ENCODE results near the gene CD58.
A peak's percentile ranks its signal among the peaks of the same experiment; 100 is the strongest.
"Not testable (repeated sequence)": the region's sequence is repeated elsewhere in the genome, so short reads cannot be mapped to it uniquely, and the experiment has no call there.

CD58 gene

DNA sequence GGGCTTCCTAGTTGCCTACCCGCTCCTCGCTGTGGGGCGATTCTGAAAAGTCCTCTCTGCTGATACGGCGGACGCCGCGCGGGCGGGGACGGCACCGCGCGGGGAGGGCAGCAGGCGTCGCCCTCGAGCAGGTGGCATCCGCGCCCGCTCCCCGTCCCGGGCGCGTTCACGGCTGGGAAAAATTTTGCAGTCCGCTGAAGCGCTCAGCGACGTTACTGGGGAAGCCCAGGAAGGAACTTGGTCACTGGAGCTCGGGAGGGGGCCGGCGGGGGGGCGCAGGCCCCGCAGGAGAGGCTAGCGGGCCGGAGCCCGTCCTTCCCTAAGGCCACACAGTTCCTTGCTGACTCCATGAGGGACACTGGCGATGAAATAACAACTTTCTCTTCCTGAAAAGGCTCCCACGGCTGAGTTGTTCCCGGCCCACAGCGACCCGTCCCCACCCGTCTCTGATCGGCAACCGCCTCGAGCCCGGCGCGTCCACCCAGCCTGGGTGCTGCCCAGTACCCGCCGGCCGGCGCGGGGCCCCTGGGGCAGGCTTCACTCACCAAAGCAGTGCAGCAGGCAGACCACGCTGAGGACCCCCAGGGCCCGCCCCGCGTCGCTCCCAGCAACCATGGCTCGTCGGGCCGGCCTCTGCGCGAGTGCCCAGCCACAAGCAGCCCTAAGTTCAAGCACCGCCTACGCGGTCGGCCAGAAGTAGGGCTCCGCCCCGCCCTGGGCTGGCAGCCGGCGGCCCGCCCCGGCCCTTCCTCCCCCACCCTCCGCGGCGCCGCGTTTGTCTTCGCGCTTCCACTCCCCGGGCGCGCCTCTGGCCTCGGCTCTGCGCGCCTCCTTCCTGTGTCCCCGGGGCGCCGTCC, at the start of gene CD58:
Gene CD58 (minus strand): TSS at position 669 of the 857 bp plus-strand sequence. CDS start 54 bp downstream, at position 615.
- peak; percentile 54 to 67 (median 65) for DNase-seq

- DNase-seq = not testable (repeated sequence)
Observed at GRCh38 chr1:116620392-116620791, 49.6 kb upstream of the CD58 start.

- not testable (repeated sequence) for DNase-seq
Observed at GRCh38 chr1:116619106-116619505, 48.3 kb upstream of the CD58 start.

GRCh38 chr1:116617808-116618207, 47.0 kb upstream of the CD58 start:
- not testable (repeated sequence) for DNase-seq

DNA sequence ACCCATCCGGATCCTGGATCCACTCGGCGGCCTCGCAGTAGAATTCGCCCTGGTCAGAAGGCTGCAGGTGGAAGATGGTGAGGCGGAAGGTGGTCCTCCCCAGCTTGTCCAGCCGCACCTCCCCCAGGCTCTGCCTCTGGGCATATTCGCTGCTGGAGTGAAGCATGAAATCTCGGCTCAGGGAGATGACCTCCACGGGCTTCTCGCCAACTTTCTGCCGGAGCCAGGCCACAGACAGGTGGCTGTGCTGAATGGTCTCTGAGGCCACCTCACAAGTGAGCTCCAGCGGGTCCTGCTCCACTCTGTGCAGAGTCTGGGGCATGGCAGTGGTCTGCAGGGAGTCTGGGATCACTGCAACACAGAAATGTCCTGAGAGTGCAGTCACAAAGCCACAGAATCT, 43.0 kb upstream of the CD58 start:
- not testable (repeated sequence) for DNase-seq

GRCh38 chr1:116609801-116610371, 39.1 kb upstream of the CD58 start:
- not testable (repeated sequence) for DNase-seq

DNA sequence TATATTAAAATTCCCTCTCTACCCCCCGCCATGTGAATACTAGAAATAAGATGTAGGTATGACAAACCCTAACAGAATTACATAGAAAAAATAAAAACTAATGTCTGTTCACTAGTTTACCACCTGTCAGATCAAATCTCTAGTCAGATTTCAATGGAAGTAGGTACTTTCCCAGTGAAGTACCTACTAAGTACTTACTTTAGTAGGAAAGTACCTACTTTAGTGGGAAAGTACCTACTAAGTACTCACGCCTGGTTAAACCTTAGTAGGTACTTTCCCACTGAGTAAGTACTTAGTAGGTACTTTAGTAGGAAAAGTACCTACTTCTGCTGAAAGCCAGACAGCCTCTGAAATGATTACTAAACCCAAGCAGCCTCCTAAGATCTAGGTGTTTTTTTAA, 38.0 kb upstream of the CD58 start:
- not testable (repeated sequence) for DNase-seq

- DNase-seq = not testable (repeated sequence)
Observed at GRCh38 chr1:116608151-116608550, 37.3 kb upstream of the CD58 start.

- not testable (repeated sequence) for DNase-seq
Observed at GRCh38 chr1:116607463-116607862, 36.6 kb upstream of the CD58 start.

DNA sequence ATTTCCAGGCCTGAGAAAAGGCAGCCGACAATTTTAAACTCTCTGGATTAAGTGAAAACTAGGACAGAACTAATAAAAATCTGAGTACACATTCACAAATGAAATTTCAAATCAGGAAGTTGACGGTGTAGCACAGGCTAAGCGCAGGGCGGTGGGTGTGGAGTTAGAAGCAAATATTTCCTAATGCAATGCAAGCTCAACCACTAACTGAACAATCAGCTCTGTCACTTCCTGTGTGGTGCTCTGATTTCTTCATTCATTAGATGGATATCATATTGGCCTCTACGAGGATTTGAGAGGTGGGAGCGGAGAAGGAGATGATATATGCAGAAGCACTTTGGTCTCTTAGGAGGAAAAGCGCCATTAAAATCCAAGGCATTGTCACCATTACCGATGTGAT, 35.2 kb upstream of the CD58 start:
- not testable (repeated sequence) for DNase-seq

DNA sequence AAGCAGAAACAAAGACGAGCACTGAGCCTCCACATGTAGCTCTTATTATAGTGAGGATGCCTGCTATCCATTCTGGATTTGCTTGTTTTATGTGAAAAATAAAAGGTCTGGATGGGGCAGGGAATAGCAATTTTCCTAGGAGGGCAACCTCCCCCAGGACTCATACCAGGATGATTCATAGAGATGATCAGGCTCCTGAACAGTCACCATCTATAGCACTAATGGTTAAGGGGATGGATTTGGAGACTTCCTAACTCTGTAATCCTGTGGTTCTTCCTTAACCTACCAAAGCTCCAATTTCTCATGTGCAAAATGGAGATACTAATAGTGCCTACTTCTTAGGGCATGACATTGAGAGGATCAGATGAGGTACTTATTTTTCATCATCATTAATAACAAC, 34.5 kb upstream of the CD58 start:
- no peak for DNase-seq

- not testable (repeated sequence) for DNase-seq
Observed at GRCh38 chr1:116604408-116604807, 33.6 kb upstream of the CD58 start.

DNA sequence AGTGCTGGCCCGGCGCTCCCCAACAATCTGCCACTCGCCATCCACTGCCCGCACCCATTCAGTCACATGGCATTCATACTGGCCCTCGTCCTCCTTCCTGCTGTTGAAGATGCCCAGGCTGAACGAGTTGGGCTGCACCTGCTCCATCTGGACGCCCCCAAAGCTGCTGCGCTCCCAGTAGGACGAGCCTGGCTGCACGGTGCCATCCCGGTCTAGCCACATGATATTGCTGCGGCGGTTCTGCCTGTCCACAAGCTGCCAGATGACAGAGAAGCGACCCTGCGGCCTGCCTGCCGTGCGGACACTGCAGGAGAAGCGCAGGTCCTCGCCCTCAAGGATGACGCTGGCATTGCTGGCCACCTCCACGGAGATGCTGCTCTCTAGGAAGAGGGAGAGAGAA, 32.8 kb upstream of the CD58 start:
- not testable (repeated sequence) for DNase-seq

GRCh38 chr1:116599369-116599768, 28.5 kb upstream of the CD58 start:
- DNase-seq = not testable (repeated sequence)

GRCh38 chr1:116598420-116599036, 27.7 kb upstream of the CD58 start:
- not testable (repeated sequence) for DNase-seq

DNA sequence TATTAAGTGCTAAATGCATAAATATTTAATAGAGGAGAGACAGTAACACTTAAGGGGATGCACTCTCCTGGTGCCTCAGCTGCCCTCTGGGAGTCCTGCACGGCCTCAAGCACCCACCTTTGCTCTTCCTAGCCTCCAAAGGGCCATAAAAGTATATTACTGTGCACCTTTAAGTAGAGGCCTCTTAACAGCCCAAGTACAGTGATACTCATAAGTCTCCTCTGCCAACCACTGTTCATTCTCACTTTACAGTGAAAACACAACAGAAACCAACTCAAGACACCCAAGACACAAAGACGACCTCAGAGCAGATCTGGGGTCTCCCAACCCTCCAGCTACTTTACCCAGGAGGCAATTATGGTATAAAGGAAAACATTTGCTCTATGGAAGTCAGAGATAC, 26.6 kb upstream of the CD58 start:
- not testable (repeated sequence) for DNase-seq

DNA sequence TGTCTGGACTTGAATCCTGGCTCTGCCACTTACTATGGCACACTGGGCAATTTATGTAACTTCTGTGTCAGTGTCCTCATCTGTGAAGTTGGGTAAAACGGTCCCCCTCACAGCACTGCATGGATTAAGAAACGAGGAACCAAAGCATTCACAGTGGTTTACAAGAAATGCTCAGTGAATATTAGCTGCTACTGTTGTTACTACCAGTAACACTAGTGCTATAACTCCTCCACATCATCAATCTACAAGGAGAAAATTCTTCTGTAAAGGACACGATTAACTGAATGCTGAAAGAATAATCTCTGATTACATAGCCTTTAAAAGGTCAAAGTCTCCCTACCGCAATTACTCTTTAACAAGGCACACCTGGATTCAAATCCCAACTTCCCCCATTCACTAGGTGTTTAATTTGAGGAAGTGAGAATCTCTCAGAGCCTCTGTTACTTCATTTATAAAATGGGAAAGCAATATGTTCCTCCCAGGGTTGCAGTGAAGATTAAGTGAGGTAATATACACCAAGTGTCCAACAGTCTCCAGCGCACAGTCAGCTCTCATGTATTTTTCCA, 26.0 kb upstream of the CD58 start:
- DNase-seq = not testable (repeated sequence)

DNA sequence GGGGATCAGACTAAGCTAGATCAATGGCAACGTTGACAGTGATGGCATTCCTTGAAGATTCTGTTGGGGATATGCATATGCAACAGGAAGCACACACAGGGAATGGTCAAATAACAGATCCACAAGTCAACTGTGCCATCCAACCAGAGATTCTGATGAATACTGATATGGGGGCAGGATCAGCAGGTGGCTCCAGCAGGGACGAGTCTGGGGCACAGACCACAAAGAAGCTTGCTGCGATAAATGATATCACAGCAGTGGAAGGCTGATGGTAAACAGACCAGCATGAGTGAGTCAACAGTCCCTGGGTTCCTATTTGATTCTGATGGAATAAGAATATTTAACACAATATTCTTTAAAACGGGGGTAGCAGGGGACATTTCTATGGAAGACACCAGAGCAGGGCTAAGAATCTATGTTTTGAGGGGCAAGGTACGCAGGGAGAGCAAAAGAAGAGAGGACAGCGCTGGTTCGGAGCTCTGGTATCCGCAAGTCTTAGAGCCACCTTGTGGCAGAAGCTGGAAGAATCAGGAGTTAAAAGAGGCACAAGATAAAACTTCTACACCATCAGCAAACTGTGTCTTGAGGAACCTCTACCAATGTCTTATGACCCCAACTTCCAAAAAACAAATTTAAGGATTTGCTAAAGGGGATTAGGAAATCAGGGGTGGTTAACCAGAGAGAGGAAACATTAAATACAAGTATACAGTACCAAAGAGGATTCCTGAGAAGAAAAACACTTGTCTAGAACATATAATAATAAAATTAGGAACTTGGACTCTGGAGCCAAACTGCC, 25.3 kb upstream of the CD58 start:
- DNase-seq = peak; percentile 3 to 6 (median 4)

DNA sequence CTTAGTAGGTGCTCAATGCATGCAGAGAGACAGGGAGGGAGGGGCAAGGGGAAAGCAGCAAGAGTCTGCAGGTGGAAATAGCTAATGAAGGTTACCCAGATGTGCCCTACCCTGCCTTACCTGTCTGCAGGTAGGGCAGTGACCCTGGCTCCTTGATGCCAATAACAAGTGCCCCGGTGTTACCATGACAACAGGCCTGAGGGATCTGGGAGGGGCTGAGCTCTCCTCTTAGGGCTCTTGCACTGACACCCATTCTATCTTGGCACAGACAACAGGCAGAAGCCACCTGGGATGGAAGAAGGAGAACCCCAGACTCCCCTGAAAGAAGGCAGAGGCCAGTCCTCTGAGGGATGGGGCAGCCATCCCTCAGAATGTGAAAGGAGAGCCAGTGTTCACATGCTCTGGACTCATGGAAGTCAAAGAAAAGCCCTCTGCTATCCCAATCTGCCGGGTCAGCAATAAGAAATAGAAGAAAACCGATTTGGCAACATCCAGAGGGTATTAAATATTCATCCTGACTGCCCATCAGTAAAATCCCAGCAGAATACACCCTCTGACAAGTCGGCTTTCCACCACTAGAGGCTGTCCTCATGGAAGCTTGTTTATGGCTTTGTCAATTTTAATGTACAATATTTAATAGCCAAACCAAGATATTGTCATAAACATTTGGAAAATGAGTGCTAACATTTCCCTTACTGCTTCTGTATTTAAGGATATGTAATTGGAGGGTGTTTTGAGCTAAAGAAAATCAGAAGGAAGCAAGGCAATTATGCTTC, 24.4 kb upstream of the CD58 start:
- DNase-seq = not testable (repeated sequence)

GRCh38 chr1:116593977-116594376, 23.2 kb upstream of the CD58 start:
- DNase-seq = not testable (repeated sequence)

DNA sequence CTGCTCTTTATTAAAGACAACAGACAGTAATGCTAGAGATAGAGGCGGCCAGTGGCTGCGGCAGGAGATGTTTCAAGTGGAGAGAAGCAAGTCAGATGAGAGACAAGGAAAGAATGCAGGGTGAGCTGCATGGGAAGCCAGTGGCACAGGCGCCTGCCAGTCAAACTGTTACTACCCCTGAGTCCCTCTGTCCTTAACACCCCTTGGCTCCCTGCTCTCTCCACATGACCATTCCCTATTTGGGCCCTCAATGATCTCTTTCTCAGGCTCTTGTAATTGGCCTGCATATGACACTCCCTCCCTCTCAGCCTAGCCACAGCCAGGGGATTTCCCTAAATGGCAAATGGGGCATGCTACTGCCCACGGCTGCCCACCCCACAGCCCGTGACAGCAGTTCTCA, 22.6 kb upstream of the CD58 start:
- DNase-seq = not testable (repeated sequence)
